ENCODE measurements around the gene RING1. TPM values are rescaled to one million over a fixed set of nuclear protein-coding genes. Genes with fewer than 3 reads are reported as not detected.

RING1 gene
- total RNA-seq, 1 donor from 2014 or later, result 17.1 TPM

DNA sequence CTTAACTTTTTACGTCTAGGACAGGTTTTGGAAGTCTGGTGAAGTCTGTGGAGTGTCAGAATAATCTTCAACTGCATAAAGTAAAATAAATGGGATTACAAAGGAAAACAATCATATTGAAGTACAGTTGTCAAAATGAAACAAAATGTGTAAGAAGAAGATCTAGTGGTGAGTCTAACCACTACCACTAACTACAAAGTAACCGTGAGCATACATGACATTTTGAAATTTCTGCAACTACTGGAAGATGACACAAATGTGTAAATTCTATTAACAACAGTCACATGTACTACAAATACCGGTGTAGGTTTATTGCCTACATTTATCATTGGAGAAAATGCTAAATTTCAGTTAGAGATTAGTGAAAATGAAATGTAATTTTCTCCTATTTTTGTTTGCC lies 33.7 kb downstream of the RING1 start:
- DNase-seq (ENCODE audit: low read depth in 2 of 2), result no peak

DNA sequence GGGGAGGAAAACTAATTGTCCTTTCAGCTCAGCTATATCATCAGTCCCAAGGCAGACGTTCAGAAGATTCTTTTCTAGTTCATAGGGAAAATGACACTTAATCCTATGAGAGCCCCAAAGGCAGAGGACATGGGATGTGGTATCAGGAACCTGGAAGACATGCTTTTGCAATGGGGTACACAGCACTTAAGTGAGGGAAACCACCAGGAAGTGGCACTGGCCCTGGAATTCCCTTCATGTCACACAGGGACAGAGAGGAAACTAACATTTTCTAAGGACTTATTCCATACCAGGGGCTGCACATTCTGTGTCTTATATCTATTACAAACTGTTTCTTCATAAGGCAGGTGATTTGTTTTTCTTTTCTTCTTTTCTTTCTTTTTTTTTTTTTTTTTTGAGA lies 35.2 kb downstream of the RING1 start:
- DNase-seq (ENCODE audit: low read depth in 2 of 2), result no peak

GRCh38 chr6:33247977-33248642 lies 39.8 kb downstream of the RING1 start:
- DNase-seq (ENCODE audit: low read depth in 2 of 2), result peak; percentile 68 to 85

- no peak for DNase-seq (ENCODE audit: low read depth in 2 of 2)
These were observed 40.3 kb downstream of the RING1 start for GRCh38 chr6:33248643-33248931.

DNA sequence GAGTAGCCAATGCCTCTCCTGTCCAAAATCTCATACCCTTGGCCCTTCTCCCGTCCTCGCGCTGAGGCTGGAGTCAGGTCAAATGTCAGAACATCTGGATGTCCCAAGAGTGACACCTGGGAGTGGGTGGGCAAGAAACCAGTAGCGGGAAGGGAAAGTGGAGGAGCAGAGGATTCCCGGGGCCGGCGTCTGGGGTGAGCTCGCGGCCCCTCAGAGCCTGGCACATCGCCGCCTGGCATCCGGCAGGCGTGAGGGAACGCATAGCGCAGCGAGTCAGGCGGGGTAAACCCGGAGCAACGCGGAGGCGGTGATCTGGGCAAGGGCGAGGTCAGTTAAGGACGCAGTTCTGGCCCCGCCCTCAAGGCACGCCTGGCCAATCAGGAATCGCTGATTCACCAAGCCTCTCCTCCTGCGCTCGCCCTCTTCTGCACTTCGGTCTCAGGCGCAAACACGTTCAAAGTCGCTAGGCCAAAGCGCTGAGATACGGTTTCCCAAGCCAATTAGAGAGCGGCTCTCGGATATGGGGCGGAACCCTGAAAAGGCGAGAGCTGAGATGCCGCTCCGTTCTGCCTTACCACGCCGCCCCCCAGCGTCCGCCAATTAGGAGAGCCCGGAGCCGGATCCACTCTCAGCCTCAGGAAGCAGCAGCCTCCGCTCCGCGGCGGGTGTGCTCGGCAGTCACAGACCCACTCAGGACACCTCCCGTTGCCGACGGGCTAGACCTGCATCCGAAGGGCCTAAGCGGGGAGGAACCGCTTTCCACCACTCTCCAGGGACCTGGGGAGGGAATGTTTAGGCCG lies 40.8 kb downstream of the RING1 start:
- peak; percentile 97 to 99 for DNase-seq (ENCODE audit: low read depth in 2 of 2)

DNA sequence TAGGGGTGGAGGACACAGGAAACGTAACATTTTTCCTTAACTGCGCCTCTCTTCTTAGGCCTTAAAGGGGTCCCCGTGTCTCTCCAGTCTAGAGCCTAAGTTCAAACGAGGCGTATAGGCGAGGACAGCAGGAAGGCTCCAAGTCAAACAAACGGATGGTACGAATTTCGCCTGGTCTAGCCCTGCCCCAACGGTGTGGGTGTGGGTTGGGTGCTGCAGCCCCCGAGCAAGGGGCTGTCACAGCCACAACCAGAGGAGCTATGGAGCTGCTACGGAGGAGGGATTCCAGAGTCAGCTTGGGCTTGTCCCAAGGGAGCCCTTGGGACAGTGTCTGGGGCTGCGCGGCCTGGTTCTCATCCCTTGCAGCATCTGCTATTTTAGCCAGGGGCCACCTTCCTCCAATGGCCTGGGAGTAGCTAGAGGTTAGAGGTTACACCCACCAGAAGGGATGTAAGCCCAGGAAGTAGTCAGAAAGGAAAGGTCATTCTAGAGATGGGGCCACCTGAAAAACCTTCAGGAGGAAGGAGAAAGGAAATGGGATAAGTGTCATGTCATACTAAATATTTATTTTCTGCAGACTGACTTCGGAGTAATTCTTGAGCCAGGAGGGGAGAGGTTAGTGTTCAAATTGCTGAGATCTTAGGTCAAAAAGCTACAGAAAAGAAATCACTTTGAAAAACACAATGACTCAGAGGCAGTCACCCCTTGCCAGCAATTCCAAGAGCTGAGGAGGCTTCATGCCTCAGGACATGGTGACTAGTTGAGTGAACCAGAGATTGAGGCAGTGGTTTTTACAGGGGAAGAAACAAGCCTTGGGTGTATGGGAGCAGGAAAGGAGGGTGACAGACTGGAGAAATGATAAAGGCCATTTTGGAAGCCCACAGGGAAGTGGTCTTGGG lies 41.7 kb downstream of the RING1 start:
- peak in 1 of 2 donors; percentile 35 for DNase-seq (ENCODE audit: low read depth in 2 of 2)

GRCh38 chr6:33250731-33251130 lies 42.4 kb downstream of the RING1 start:
- no peak for DNase-seq (ENCODE audit: low read depth in 2 of 2)

DNA sequence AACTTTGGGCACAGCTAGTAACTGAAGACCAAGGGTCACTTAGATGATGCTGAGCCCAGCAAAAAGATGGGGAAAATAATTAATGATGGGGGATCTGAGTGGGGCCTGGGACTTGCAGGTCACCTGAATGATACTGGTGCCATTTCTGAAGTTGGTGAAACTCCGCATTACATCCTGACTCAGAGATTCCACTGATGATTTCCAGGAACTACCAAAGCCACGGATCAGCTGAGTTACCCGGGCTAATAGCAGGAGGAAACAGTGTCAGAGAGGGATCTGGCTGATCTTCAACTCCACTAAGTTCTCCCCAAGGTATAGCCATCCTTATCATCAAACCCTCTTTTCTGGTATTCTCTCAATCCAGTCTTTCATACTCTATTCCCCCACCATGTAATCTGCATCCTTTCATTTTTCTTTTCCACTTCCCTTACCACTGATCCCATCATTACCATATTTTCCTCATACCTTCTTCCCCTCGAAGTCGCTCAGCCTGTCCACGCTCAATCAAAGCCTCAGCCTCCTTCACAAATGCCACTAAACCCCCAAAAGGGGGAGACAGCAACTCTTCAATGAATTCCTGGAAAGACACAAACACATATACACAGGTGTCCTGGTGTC lies 43.2 kb downstream of the RING1 start:
- DNase-seq (ENCODE audit: low read depth in 2 of 2), result no peak

DNA sequence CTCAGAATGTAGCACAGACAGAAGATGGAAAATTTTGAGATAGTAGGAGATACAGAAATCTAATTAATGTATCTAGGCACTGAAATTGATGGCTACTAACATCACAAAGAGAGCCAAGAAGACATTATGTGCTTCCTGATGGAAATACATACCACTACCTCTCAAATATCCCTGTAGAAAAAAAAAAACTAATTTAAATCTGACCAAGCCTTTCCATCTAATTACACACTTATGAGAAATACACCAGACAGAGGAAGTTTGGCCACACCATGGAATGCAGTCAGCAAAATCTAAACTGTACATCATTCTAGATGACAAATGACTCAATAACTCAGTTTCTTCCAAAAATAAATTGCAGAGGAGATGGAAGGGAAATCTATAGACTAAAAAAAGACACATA lies 44.5 kb downstream of the RING1 start:
- DNase-seq (ENCODE audit: low read depth in 2 of 2), result no peak

DNA sequence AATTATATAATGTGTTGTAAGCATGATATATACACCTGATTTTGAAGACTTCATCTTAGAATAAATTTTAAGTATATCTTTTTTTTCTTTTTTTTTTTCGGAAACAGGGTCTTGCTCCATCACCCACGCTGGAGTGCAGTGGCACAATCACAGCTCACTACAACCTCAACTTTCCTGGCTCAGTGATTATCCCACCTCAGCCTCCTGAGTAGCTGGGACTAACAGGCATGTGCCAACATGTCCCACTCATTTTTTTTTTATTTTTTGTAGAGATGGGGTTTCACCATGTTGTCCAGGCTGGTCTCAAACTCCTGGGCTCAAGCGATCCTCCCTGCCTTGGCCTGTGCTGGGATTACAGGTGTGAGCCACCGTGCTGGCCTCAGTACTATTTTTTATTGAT lies 46.3 kb downstream of the RING1 start:
- no peak for DNase-seq (ENCODE audit: low read depth in 2 of 2)

- DNase-seq (ENCODE audit: low read depth in 2 of 2), result no peak
These were observed 50.7 kb downstream of the RING1 start for GRCh38 chr6:33259032-33259431.

Other genes with a start within 250 kb of the RING1 start
- gene BRD2, start 239.9 kb upstream of the RING1 start, total RNA-seq, result 39.4 and 51.0 TPM in 2 replicates
- gene HLA-DOA, start 198.9 kb upstream of the RING1 start, total RNA-seq, result not detected in 2 replicates
- 3.2 and 6.3 TPM in 2 replicates for gene HLA-DPA1, start 134.9 kb upstream of the RING1 start, total RNA-seq
- 10.9 and 13.4 TPM in 2 replicates for gene HLA-DPB1, start 132.5 kb upstream of the RING1 start, total RNA-seq
- gene COL11A2, start 16.0 kb upstream of the RING1 start, total RNA-seq, result under 0.01 and 0.38 TPM in 2 replicates
- gene RXRB, start 7.8 kb upstream of the RING1 start, total RNA-seq, result 18.7 and 26.0 TPM in 2 replicates
- 83.1 and 112 TPM in 2 replicates for gene SLC39A7, start 7.6 kb upstream of the RING1 start, total RNA-seq
- 7.7 and 11.5 TPM in 2 replicates for gene HSD17B8, start 3.8 kb upstream of the RING1 start, total RNA-seq
- 25.0 and 26.6 TPM in 2 replicates for gene VPS52, start 63.4 kb downstream of the RING1 start, total RNA-seq
- 3,127 and 3,683 TPM in 2 replicates for gene RPS18, start 63.6 kb downstream of the RING1 start, total RNA-seq
- 2.9 and 3.0 TPM in 2 replicates for gene B3GALT4, start 68.6 kb downstream of the RING1 start, total RNA-seq
- 57.0 and 66.6 TPM in 2 replicates for gene WDR46, start 80.7 kb downstream of the RING1 start, total RNA-seq
- gene PFDN6, start 81.1 kb downstream of the RING1 start, total RNA-seq, result 21.0 and 31.5 TPM in 2 replicates
- 33.2 and 65.0 TPM in 2 replicates for gene RGL2, start 90.4 kb downstream of the RING1 start, total RNA-seq
- gene TAPBP, start 105.6 kb downstream of the RING1 start, total RNA-seq, result 47.5 and 102 TPM in 2 replicates
- 10.9 and 17.2 TPM in 2 replicates for gene ZBTB22, start 109.2 kb downstream of the RING1 start, total RNA-seq
- 30.1 and 42.2 TPM in 2 replicates for gene DAXX, start 114.5 kb downstream of the RING1 start, total RNA-seq
- gene KIFC1, start 183.3 kb downstream of the RING1 start, total RNA-seq, result 9.9 and 16.7 TPM in 2 replicates
- 6.5 and 13.4 TPM in 2 replicates for gene PHF1, start 202.5 kb downstream of the RING1 start, total RNA-seq
- gene CUTA, start 209.6 kb downstream of the RING1 start, total RNA-seq, result 43.8 and 72.3 TPM in 2 replicates
- 1.4 and 2.8 TPM in 2 replicates for gene SYNGAP1, start 211.6 kb downstream of the RING1 start, total RNA-seq
- gene ZBTB9, start 246.1 kb downstream of the RING1 start, total RNA-seq, result 3.9 and 6.7 TPM in 2 replicates